H1 (cell line): ENCODE results near the gene BAZ2B. TPM values are rescaled to one million over a fixed set of nuclear protein-coding genes. Genes with fewer than 3 reads are reported as not detected.

ENCODE experiments used
- CTCF ChIA-PET: fragments of 300-600 bp; sonication (Branson Sonifier 250); formaldehyde crosslinking; loops from one replicate; lab custom pipeline; 2021; ENCODE audit not compliant: partially characterized antibody; lab: Charles Lee
- POLR2A ChIA-PET: fragments of 300-600 bp; sonication (Branson Sonifier 250); formaldehyde crosslinking; loops from one replicate; lab custom pipeline; 2021; ENCODE audit warnings: inconsistent platforms; ENCODE audit not compliant: partially characterized antibody; lab: Charles Lee
- DNase-seq, 2 experiments: peaks; one replicate each; pipeline versions ENCODE4 v3.0.0 to v3.0.0-alpha.2; 2010 to 2022; ENCODE audit warnings: low spot score in 2 of 2, low read depth in 1 of 2, mixed read lengths in 1 of 2
- FAIRE-seq: peaks from 2 replicates; lab custom pipeline; 2011; peaks lifted over from hg19 to GRCh38; lab: Jason Lieb, UNC
- H2AFZ ChIP-seq: 2 replicates; pipeline ENCODE4 v1.8.1; 2012; ENCODE audit warnings: low read length, inconsistent platforms
- H2AK5ac ChIP-seq: 2 replicates; pipeline ENCODE4 v1.6.1; 2013; ENCODE audit warnings: low read depth, low read length
- H2BK120ac ChIP-seq: replicated peaks from 2 replicates; pipeline ENCODE3; 2013; ENCODE audit warnings: low read depth, low read length, inconsistent platforms
- H2BK12ac ChIP-seq: 2 replicates; pipeline ENCODE4 v1.6.1; 2013; ENCODE audit warnings: low read depth, low read length
- H2BK15ac ChIP-seq: 2 replicates; pipeline ENCODE4 v1.6.1; 2013; ENCODE audit warnings: low read length
- H2BK20ac ChIP-seq: 2 replicates; pipeline ENCODE4 v1.6.1; 2013; ENCODE audit warnings: low read length
- H2BK5ac ChIP-seq: 2 replicates; pipeline ENCODE4 v1.6.1; 2013; ENCODE audit warnings: low read depth, low read length
- H3K14ac ChIP-seq: 2 replicates; pipeline ENCODE4 v1.6.1; 2013; ENCODE audit warnings: inconsistent platforms; ENCODE audit not compliant: insufficient read length
- H3K18ac ChIP-seq: 2 replicates; pipeline ENCODE4 v1.6.1; 2013; ENCODE audit warnings: low read length; ENCODE audit errors: extremely low read depth
- H3K23ac ChIP-seq: 2 replicates; pipeline ENCODE4 v1.6.1; 2013; ENCODE audit warnings: inconsistent platforms; ENCODE audit not compliant: insufficient read length
- H3K23me2 ChIP-seq: 2 replicates; pipeline ENCODE4 v1.6.1; 2013; ENCODE audit warnings: low read depth, low read length
- H3K27ac ChIP-seq: 2 replicates; pipeline ENCODE4 v1.6.1; 2011; ENCODE audit warnings: low read depth, low read length, inconsistent platforms
- H3K27me3 ChIP-seq, 4 experiments: replicated peaks in 1 of 4; 1 replicate in 1 of 4; 2 replicates in 3 of 4; pipeline versions ENCODE4 v1.6.1 to v1.8.1; 2011 to 2013; ENCODE audit warnings: low read length in 3 of 4, mild to moderate bottlenecking in 3 of 4, inconsistent platforms in 2 of 4, mixed read lengths in 2 of 4, moderate library complexity in 1 of 4; ENCODE audit not compliant: control insufficient read depth in 3 of 4, insufficient read depth in 3 of 4; ENCODE audit errors: extremely low read depth in 1 of 4
- H3K36me3 ChIP-seq, 4 experiments: 2 replicates each; pipeline versions ENCODE4 v1.6.1 to v1.8.1; 2011 to 2013; ENCODE audit warnings: mild to moderate bottlenecking in 4 of 4, low read length in 3 of 4, moderate library complexity in 2 of 4, control low read depth in 1 of 4, inconsistent platforms in 1 of 4; ENCODE audit not compliant: insufficient read depth in 4 of 4, control insufficient read depth in 2 of 4
- H3K4ac ChIP-seq: replicated peaks from 2 replicates; pipeline ENCODE3; 2013; ENCODE audit warnings: low read length, low read depth, mixed read lengths, inconsistent platforms; ENCODE audit not compliant: insufficient read length
- H3K4me1 ChIP-seq, 4 experiments: replicated peaks in 1 of 4; 1 replicate in 1 of 4; 2 replicates in 3 of 4; pipeline versions ENCODE4 v1.6.1 to v1.8.1; 2011 to 2013; ENCODE audit warnings: low read length in 3 of 4, inconsistent platforms in 2 of 4, mixed read lengths in 1 of 4; ENCODE audit not compliant: insufficient read depth in 4 of 4, control insufficient read depth in 3 of 4
- H3K4me2 ChIP-seq, 2 experiments: 2 replicates each; pipeline versions ENCODE4 v1.6.1 to v1.8.1; 2011 to 2013; ENCODE audit warnings: low read depth in 2 of 2, low read length in 2 of 2, control low read depth in 1 of 2, inconsistent platforms in 1 of 2, mild to moderate bottlenecking in 1 of 2; ENCODE audit not compliant: insufficient read depth in 1 of 2
- H3K4me3 ChIP-seq, 4 experiments: fragments of 200-600, 300-600 bp in 1 of 4; sonication (generic), shearing (Covaris generic), sonication (Bioruptor Twin) in 1 of 4; 2 replicates each; pipeline versions ENCODE4 v1.5.1 to v1.8.1; 2011 to 2016; ENCODE audit warnings: low read length in 4 of 4, low read depth in 3 of 4, control low read depth in 2 of 4, inconsistent platforms in 2 of 4, mild to moderate bottlenecking in 2 of 4, mixed read lengths in 1 of 4, moderate library complexity in 1 of 4; ENCODE audit not compliant: insufficient read depth in 2 of 4; ENCODE audit errors: extremely low read depth in 1 of 4
- H3K56ac ChIP-seq: replicated peaks from 2 replicates; pipeline ENCODE3; 2013; ENCODE audit warnings: low read depth, mild to moderate bottlenecking, mixed read lengths, low read length, inconsistent platforms; ENCODE audit not compliant: insufficient read length
- H3K79me1 ChIP-seq: 2 replicates; pipeline ENCODE4 v1.6.1; 2013; ENCODE audit warnings: low read depth, low read length, control low read depth
- H3K79me2 ChIP-seq, 2 experiments: 2 replicates each; pipeline versions ENCODE4 v1.6.1 to v1.8.1; 2012 to 2013; ENCODE audit warnings: low read length in 2 of 2, mild to moderate bottlenecking in 2 of 2, inconsistent platforms in 1 of 2; ENCODE audit not compliant: insufficient read depth in 2 of 2, control insufficient read depth in 1 of 2
- H3K9ac ChIP-seq, 4 experiments: replicated peaks in 1 of 4; 1 replicate in 1 of 4; 2 replicates in 3 of 4; pipeline versions ENCODE4 v1.6.1 to v1.8.1; 2011 to 2013; ENCODE audit warnings: low read depth in 3 of 4, low read length in 3 of 4, control low read depth in 2 of 4, mild to moderate bottlenecking in 2 of 4, moderate library complexity in 2 of 4, inconsistent platforms in 1 of 4; ENCODE audit errors: extremely low read depth in 1 of 4
- H3K9me3 ChIP-seq, 2 experiments: 2 replicates each; pipeline versions ENCODE4 v1.6.1 to v1.8.1; 2012 to 2013; ENCODE audit warnings: mild to moderate bottlenecking in 2 of 2, moderate library complexity in 2 of 2, control low read depth in 1 of 2, inconsistent platforms in 1 of 2, low read depth in 1 of 2, low read length in 1 of 2, mixed read lengths in 1 of 2; ENCODE audit not compliant: insufficient read depth in 2 of 2
- H4K20me1 ChIP-seq, 2 experiments: replicated peaks in 1 of 2; 2 replicates each; pipeline versions ENCODE3 to v1.8.1; 2011 to 2013; ENCODE audit warnings: inconsistent platforms in 2 of 2, low read length in 2 of 2, mild to moderate bottlenecking in 1 of 2; ENCODE audit not compliant: insufficient read depth in 2 of 2, control insufficient read depth in 1 of 2
- H4K5ac ChIP-seq: 2 replicates; pipeline ENCODE4 v1.6.1; 2013; ENCODE audit warnings: low read length, low read depth, mixed read lengths, inconsistent platforms; ENCODE audit not compliant: insufficient read length
- H4K8ac ChIP-seq: 2 replicates; pipeline ENCODE4 v1.8.0; 2013; ENCODE audit warnings: mild to moderate bottlenecking, moderate library complexity, low read length, inconsistent platforms; ENCODE audit not compliant: insufficient read depth; ENCODE audit errors: extremely low read depth
- H4K91ac ChIP-seq: replicated peaks from 2 replicates; pipeline ENCODE3; 2013; ENCODE audit warnings: low read length, mixed read lengths, inconsistent platforms; ENCODE audit not compliant: insufficient read length
- WGBS, 2 experiments: shearing (Covaris generic) in 1 of 2; methylation state at CpG; one replicate each; pipeline versions ENCODE4 v1.1.6 to v1.1.7; 2013 to 2015; ENCODE audit warnings: low lambda C conversion rate in 2 of 2, mixed read lengths in 2 of 2, inconsistent platforms in 1 of 2, low coverage in 1 of 2, missing lambda C conversion rate in 1 of 2; ENCODE audit not compliant: insufficient replicate concordance in 2 of 2, insufficient coverage in 1 of 2, insufficient read length in 1 of 2; ENCODE audit errors: extremely low coverage in 1 of 2, missing lambda C conversion rate in 1 of 2; 5-methylcytosine and 5-hydroxymethylcytosine counted together
- polyA plus RNA-seq, 7 experiments: library from polyadenylated mRNA; depleted of rRNA in 3 of 7; stranded (reverse) in 5 of 7; unstranded in 2 of 7; fragments of >200 nt in 5 of 7; fragments of 200-250 nt in 2 of 7; gene quantifications; 1 replicate in 5 of 7; 2 replicates in 1 of 7; 4 replicates in 1 of 7; pipeline versions ENCODE4 v1.2.1 to v1.2.3, GENCODE V29; 2011 to 2013; ENCODE audit warnings: missing spikeins in 2 of 7, mixed read lengths in 2 of 7
- total RNA-seq: library from RNA; stranded (reverse); fragmentation: NEBNext Ultra II Directional; extraction: Animal tissue kit (Norgen Biotek cat#: 25700); gene quantifications from 2 replicates; pipeline ENCODE4 v1.2.1, GENCODE V29; 2021

The BAZ2B gene
- total and polyA plus RNA-seq, 2 of the 8 experiments (the other 6 are each of a cell fraction or from before 2014, with no cell fraction given): 15.2 to 46.3 TPM

DNA sequence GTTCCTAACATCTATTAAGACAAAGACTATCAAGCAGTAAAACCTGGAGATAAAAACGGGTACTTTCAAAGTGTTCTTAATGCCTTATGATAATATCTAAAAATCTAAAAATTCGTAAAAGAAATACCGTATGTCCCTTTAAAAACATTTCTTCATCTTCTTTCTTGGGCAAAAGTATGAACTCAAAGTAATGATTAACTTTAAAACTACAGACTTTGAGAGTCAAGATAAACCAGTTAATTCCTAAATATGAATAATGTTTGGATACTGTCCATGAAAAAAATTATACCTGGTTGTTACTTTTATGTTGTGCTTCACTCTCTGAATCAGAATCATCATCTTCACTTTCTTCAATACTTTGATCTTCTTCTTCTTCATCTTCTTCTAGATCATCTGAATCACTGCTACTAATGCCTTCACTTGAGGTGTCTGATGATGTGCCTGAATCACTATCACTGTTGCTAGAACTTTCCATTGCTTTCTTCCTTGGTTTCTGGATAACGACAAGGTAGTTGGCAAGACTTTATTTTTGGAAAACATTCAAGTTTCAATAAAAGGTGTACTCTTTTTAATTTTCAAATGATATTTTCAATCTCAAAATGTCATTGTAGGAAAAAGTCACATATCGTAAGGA is 177.5 kb downstream of the BAZ2B start:
- DNase-seq (no peak), FAIRE-seq (no peak)
- ChIA-PET CTCF (no interaction called here), POLR2A (no interaction called here)
- no peaks in the 10 kb centered on the region for H3K4me1 ChIP-seq
- no peak overlapping the region for H2BK12ac ChIP-seq
- no peaks in the 10 kb centered on the region for H4K20me1 ChIP-seq
- H3K4me3 ChIP-seq: no peak overlapping the region
- H4K91ac ChIP-seq: no peak overlapping the region
- H4K5ac ChIP-seq: no peak overlapping the region
- H3K27me3 ChIP-seq: no peaks in the 10 kb centered on the region
- no peak overlapping the region for H2BK15ac ChIP-seq
- H2BK20ac ChIP-seq: no peak overlapping the region
- H3K36me3 ChIP-seq: peaks cover 0 to 34% (median 8%) of the 10 kb centered on the region in 4 experiments; a peak in 6 of 8 replicates
- no peaks in the 10 kb centered on the region for H3K79me1 ChIP-seq
- H3K9ac ChIP-seq: no peak overlapping the region
- no peak overlapping the region for H3K4ac ChIP-seq
- WGBS, 2 experiments: 91% methylated on average over 5 of the region's 5 CpGs; no CpG with 5 or more reads in 1 of the 2 experiments
- no peak overlapping the region for H3K27ac ChIP-seq
- no peak overlapping the region for H3K23ac ChIP-seq
- H2BK5ac ChIP-seq: no peak overlapping the region
- H4K8ac ChIP-seq: no peak overlapping the region
- H3K56ac ChIP-seq: no peak overlapping the region
- H3K14ac ChIP-seq: no peak overlapping the region
- H2AK5ac ChIP-seq: no peak overlapping the region
- no peak overlapping the region for H2BK120ac ChIP-seq
- H3K18ac ChIP-seq: no peak overlapping the region
- no peaks in the 10 kb centered on the region for H3K79me2 ChIP-seq
- H2AFZ ChIP-seq: no peak overlapping the region
- no peaks in the 10 kb centered on the region for H3K9me3 ChIP-seq
- H3K4me2 ChIP-seq: no peak overlapping the region
- no peaks in the 10 kb centered on the region for H3K23me2 ChIP-seq
